SK-N-SH (cell line): Measurements from ENCODE around the gene G3BP2. TPM values are rescaled to one million over a fixed set of nuclear protein-coding genes. Genes with fewer than 3 reads are reported as not detected.

Experiments used
- CTCF ChIA-PET: fragments of 300-600, 350-600 bp; formaldehyde crosslinking; extraction: SDS; loops from one replicate; lab custom pipeline; 2021; lab: Yijun Ruan, JAX
- POLR2A ChIA-PET: fragments of 350-600 bp; sonication (Branson Sonifier 250); formaldehyde crosslinking; extraction: SDS; loops from one replicate; lab custom pipeline; 2020; ENCODE audit warnings: antibody characterized with exemption, inconsistent platforms; lab: Yijun Ruan, JAX
- DNase-seq: peaks from one replicate; pipeline ENCODE4 v3.0.0; 2012
- H2AFZ ChIP-seq: fragments of 200-600 bp; sonication (generic); 2 replicates; pipeline ENCODE4 v1.8.1; 2016; ENCODE audit warnings: antibody characterized with exemption, mild to moderate bottlenecking, low read depth
- H3F3A ChIP-seq: fragments of 200-600 bp; sonication (generic); replicated peaks from 2 replicates; pipeline ENCODE3; 2016; ENCODE audit warnings: antibody characterized with exemption, mild to moderate bottlenecking; ENCODE audit not compliant: insufficient read depth
- H3K27ac ChIP-seq, 2 experiments: fragments of 200-500 bp in 1 of 2; fragments of 200-600 bp in 1 of 2; sonication (Bioruptor generic) in 1 of 2; sonication (generic), shearing (Covaris generic) in 1 of 2; 2 replicates each; pipeline versions ENCODE4 v1.5.1 to v1.6.1; 2014 to 2016; ENCODE audit warnings: low read depth in 2 of 2, inconsistent platforms in 1 of 2, low read length in 1 of 2, mild to moderate bottlenecking in 1 of 2, mixed read lengths in 1 of 2
- H3K27me3 ChIP-seq: fragments of 200-600 bp; sonication (generic), shearing (Covaris generic); 2 replicates; pipeline ENCODE4 v1.6.1; 2016; ENCODE audit warnings: mixed run types; ENCODE audit not compliant: insufficient read depth
- H3K36me3 ChIP-seq, 2 experiments: fragments of 200-500 bp in 1 of 2; fragments of 200-600 bp in 1 of 2; sonication (Bioruptor generic) in 1 of 2; sonication (generic) in 1 of 2; replicated peaks in 1 of 2; 2 replicates each; pipeline versions ENCODE3 to v1.5.1; 2014 to 2016; ENCODE audit warnings: low read length in 1 of 2, mild to moderate bottlenecking in 1 of 2; ENCODE audit not compliant: insufficient read depth in 2 of 2, control insufficient read depth in 1 of 2
- H3K4me1 ChIP-seq, 2 experiments: fragments of 200-500 bp in 1 of 2; fragments of 200-600 bp in 1 of 2; sonication (Bioruptor generic) in 1 of 2; sonication (generic), shearing (Covaris generic) in 1 of 2; 2 replicates each; pipeline versions ENCODE4 v1.5.1 to v1.6.1; 2014 to 2016; ENCODE audit warnings: low read depth in 1 of 2, low read length in 1 of 2, mixed run types in 1 of 2; ENCODE audit not compliant: insufficient read depth in 2 of 2, control insufficient read depth in 1 of 2
- H3K4me2 ChIP-seq: fragments of 200-600 bp; sonication (generic), shearing (Covaris generic); 2 replicates; pipeline ENCODE4 v1.6.1; 2017; ENCODE audit warnings: mixed run types
- H3K4me3 ChIP-seq, 2 experiments: fragments of 200-500 bp in 1 of 2; fragments of 200-600 bp in 1 of 2; sonication (Bioruptor generic) in 1 of 2; sonication (generic), shearing (Covaris generic) in 1 of 2; 2 replicates each; pipeline versions ENCODE4 v1.5.1 to v1.8.1; 2014 to 2016; ENCODE audit warnings: low read depth in 2 of 2, inconsistent platforms in 1 of 2, low read length in 1 of 2, mild to moderate bottlenecking in 1 of 2, mixed read lengths in 1 of 2, moderate library complexity in 1 of 2
- H3K79me2 ChIP-seq: fragments of 200-600 bp; sonication (generic); 2 replicates; pipeline ENCODE4 v1.8.1; 2017; ENCODE audit warnings: mild to moderate bottlenecking; ENCODE audit not compliant: insufficient read depth
- H3K9ac ChIP-seq: fragments of 200-600 bp; sonication (generic); 2 replicates; pipeline ENCODE4 v1.6.1; 2017; ENCODE audit warnings: mixed run types
- H3K9me2 ChIP-seq: fragments of 200-600 bp; sonication (generic); 2 replicates; pipeline ENCODE4 v1.6.1; 2017; ENCODE audit warnings: mixed run types
- H3K9me3 ChIP-seq: fragments of 200-600 bp; sonication (generic); 2 replicates; pipeline ENCODE4 v1.6.1; 2017; ENCODE audit warnings: mixed run types, mild to moderate bottlenecking, moderate library complexity
- H4K20me1 ChIP-seq: fragments of 200-600 bp; sonication (generic); 2 replicates; pipeline ENCODE4 v1.6.1; 2017; ENCODE audit warnings: mild to moderate bottlenecking, mixed run types; ENCODE audit not compliant: insufficient read depth
- EP300 ChIP-seq, 2 experiments: IDR thresholded peaks; 2 replicates each; pipeline versions ENCODE4 v1.4.0 to v1.6.1; 2012; ENCODE audit warnings: borderline replicate concordance in 1 of 2, low read depth in 1 of 2, low read length in 1 of 2
- EZH2phosphoT487 ChIP-seq: fragments of 200-600 bp; sonication (generic); IDR thresholded peaks from 2 replicates; pipeline ENCODE4 v1.6.1; 2017; ENCODE audit warnings: low read depth, mixed run types, mild to moderate bottlenecking, antibody characterized with exemption, moderate library complexity, borderline replicate concordance
- FOXM1 ChIP-seq: IDR thresholded peaks from 2 replicates; pipeline ENCODE4 v1.4.0; 2012; ENCODE audit warnings: low read depth, mild to moderate bottlenecking
- JUND ChIP-seq: IDR thresholded peaks from 2 replicates; pipeline ENCODE4 v1.4.0; 2012
- MAX ChIP-seq: IDR thresholded peaks from 2 replicates; pipeline ENCODE4 v1.4.0; 2012; ENCODE audit warnings: low read depth
- MEF2A ChIP-seq: IDR thresholded peaks from 2 replicates; pipeline ENCODE4 v1.4.0; 2012; ENCODE audit warnings: low read depth, borderline replicate concordance
- NFIC ChIP-seq: IDR thresholded peaks from 2 replicates; pipeline ENCODE4 v1.4.0; 2012; ENCODE audit warnings: borderline replicate concordance
- NRF1 ChIP-seq: IDR thresholded peaks from 2 replicates; pipeline ENCODE4 v1.6.1; 2012; ENCODE audit warnings: low read depth, mild to moderate bottlenecking, low read length
- PBX3 ChIP-seq: IDR thresholded peaks from 2 replicates; pipeline ENCODE4; 2012
- POLR2AphosphoS5 ChIP-seq: IDR thresholded peaks from 2 replicates; pipeline ENCODE4 v1.6.1; 2012; ENCODE audit warnings: low read depth, low read length
- TAF1 ChIP-seq: IDR thresholded peaks from 2 replicates; pipeline ENCODE4 v1.6.1; 2012; ENCODE audit warnings: low read depth, mild to moderate bottlenecking, low read length, moderate library complexity, borderline replicate concordance
- TCF12 ChIP-seq: IDR thresholded peaks from 2 replicates; pipeline ENCODE4 v1.4.0; 2012
- USF2 ChIP-seq: fragments of 150-350 bp; IDR thresholded peaks from 2 replicates; pipeline ENCODE4 v1.6.1; 2017; ENCODE audit warnings: antibody characterized with exemption, low read length, low read depth, borderline replicate concordance
- YY1 ChIP-seq: IDR thresholded peaks from 2 replicates; pipeline ENCODE4 v1.4.0; 2012; ENCODE audit warnings: low read depth, mild to moderate bottlenecking
- ZBTB33 ChIP-seq: IDR thresholded peaks from 2 replicates; pipeline ENCODE4 v1.4.0; 2012; ENCODE audit warnings: low read depth, borderline replicate concordance
- WGBS: methylation state at CpG from one replicate; pipeline ENCODE4 v1.1.6; 2017; ENCODE audit warnings: low lambda C conversion rate; 5-methylcytosine and 5-hydroxymethylcytosine counted together
- polyA plus RNA-seq, 3 experiments: library from polyadenylated mRNA; depleted of rRNA; stranded (reverse); fragments of >200 nt; gene quantifications; 2 replicates each; pipeline ENCODE4 v1.2.3, GENCODE V29; 2012

The G3BP2 gene
- polyA plus RNA-seq, 1 of the 3 experiments (the other 2 are of a cell fraction): 35.9 TPM

GRCh38 chr4:75715105-75715799 is 42.0 kb upstream of the G3BP2 start:
- no peaks in the 10 kb centered on the region for H3K79me2 ChIP-seq
- ChIA-PET CTCF (interaction anchor here (0.7 to 1.3 kb wide), 3 partner anchors 9 to 90 kb away, joined by 3 to 12 read pairs (median 3); partner anchors contain the start of gene USO1), POLR2A (no interaction called here)
- peak overlapping the region; percentile 80 for H3K4me2 ChIP-seq
- H3K27me3 ChIP-seq: no peaks in the 10 kb centered on the region
- TF ChIP-seq TAF1 (no peak), NRF1 (no peak), JUND (0 out of 2 replicates have a peak, but pooled peaks have one; percentile 24), EP300 (IDR thresholded peaks at IDR 0.05; ENCODE audit: borderline replicate concordance in 1 of 2, low read depth in 1 of 2, low read length in 1 of 2) (no peak), FOXM1 (no peak), POLR2AphosphoS5 (no peak), YY1 (no peak), PBX3 (no peak), ZBTB33 (no peak), NFIC (peak; percentile 7; the same call in 1 of the 2 replicates), MEF2A (peak; percentile 73), TCF12 (peak; percentile 63; the same call in 1 of the 2 replicates), MAX (0 out of 2 replicates have a peak, but pooled peaks have one; percentile 22), EZH2phosphoT487 (no peak), USF2 (no peak)
- H3K9ac ChIP-seq: peak overlapping the region; percentile 36; the same call in 1 of the 2 replicates
- peak overlapping the region; percentile 75; the same call in 1 of the 2 replicates for H2AFZ ChIP-seq
- peak overlapping the region in 1 of 2 experiments; percentile 30; a peak in 2 of 4 replicates for H3K4me3 ChIP-seq
- no peaks in the 10 kb centered on the region for H3K36me3 ChIP-seq
- H3K4me1 ChIP-seq: peaks cover 16 to 23% of the 10 kb centered on the region in 2 experiments
- peaks cover 23% of the 10 kb centered on the region for H3F3A ChIP-seq
- no peaks in the 10 kb centered on the region for H3K9me2 ChIP-seq
- H3K27ac ChIP-seq: peak overlapping the region; percentile 70 to 81
- peak; percentile 28 for DNase-seq
- H3K9me3 ChIP-seq: no peaks in the 10 kb centered on the region
- 35% methylated on average over 4 of the region's 4 CpGs for WGBS
- H4K20me1 ChIP-seq: no peaks in the 10 kb centered on the region
